ENCODE data around the gene NCAPD3. TPM values are rescaled to one million over a fixed set of nuclear protein-coding genes. Genes with fewer than 3 reads are reported as not detected.

The NCAPD3 gene
- total and polyA plus RNA-seq, 2 of the 13 experiments (the other 11 are each of a cell fraction or from before 2014, with no cell fraction given): 20.7 to 25.6 TPM

DNA sequence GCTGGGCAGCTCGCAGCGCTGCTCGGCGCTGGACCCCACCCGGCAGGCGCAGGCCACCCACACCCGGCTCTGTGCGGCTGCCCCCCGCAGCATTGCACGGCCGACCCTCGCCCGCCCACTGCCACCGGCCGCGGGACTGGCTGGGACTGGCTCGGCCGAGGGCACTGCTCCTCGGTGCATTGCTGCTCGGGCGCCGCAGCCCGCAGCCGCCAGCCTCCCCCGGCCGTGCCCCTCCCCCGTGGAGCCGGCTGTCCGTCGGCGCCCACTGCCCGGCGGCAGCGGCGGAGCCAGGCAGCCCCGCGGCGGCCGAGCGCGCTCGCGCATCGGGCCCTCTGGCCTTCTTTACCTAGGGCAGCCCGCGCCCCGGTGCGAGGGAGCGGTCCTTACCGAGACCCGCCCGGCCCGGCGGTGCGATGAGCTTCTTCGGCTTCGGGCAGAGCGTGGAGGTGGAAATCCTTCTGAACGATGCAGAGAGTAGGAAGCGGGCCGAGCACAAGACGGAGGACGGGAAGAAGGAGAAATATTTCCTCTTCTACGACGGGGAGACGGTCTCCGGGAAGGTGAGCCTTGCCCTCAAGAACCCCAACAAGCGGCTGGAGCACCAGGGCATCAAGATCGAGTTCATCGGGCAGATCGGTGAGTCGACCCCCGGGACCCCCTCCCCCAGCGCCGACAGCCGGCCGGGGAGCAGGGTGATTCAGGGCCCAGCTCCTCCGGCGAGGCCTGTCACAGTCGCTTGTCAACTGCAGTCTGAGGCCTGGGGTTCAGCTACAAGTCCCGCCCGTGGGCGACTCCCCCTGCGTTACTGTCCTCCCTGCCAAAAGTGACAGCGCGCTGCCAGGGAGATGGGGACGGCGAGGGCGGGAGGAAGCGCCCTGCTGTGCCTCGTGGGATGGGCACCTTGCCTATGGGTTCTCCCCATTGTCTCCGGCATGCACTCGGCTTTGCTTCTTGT, 1.2 kb upstream of the NCAPD3 start:
- Histone ChIP-seq H3K79me2 (ENCODE audit: insufficient read depth, low read length) (peaks cover 45% of the 10 kb centered on the region), H3K4me2 (ENCODE audit: low read depth, low read length) (peak overlapping the region; percentile 97), H3K9me3 (ENCODE audit: low read length) (no peaks in the 10 kb centered on the region), H3K27ac (ENCODE audit: extremely low read length, insufficient read depth, low read length) (peak overlapping the region; percentile 93), H2AFZ (ENCODE audit: low read length) (peak overlapping the region; percentile 66), H4K20me1 (ENCODE audit: insufficient read depth, low read length) (no peaks in the 10 kb centered on the region), H3K4me3 (replicated peaks in 1 of 3; ENCODE audit: insufficient read depth in 1 of 3, low read depth in 2 of 3, low read length in 3 of 3) (peak overlapping the region; percentile 69 to 95 (median 92)), H3K27me3 (ENCODE audit: control insufficient read depth in 1 of 2, insufficient read depth in 2 of 2, low read length in 2 of 2) (no peaks in the 10 kb centered on the region), H3K4me1 (ENCODE audit: insufficient read depth, low read length) (peaks cover 43% of the 10 kb centered on the region), H3K9ac (ENCODE audit: insufficient read depth, low read depth, low read length) (peak overlapping the region; percentile 84), H3K36me3 (replicated peaks in 1 of 2; ENCODE audit: control insufficient read depth in 1 of 2, insufficient read depth in 2 of 2, low read length in 2 of 2) (peaks cover 2 to 8% of the 10 kb centered on the region in 2 experiments; a peak in 1 of 5 replicates)
- in situ Hi-C loops (cut with HindIII; ENCODE audit: extremely low pct_ligation_motif_present, low pct_unique_long_range_greater_than_20kb): no loop called here
- FAIRE-seq: no peak
- intact Hi-C loops (cut with micrococcal nuclease; ENCODE audit: unreplicated experiment): loop anchor here (1.0 to 2.0 kb wide), 3 partner anchors 18 to 28 kb away; partner anchors contain the start of genes ACAD8 and THYN1
- BruUV-seq (replicated peaks): no TSS peak
- ATAC-seq: peak; percentile 72
- peak; percentile 14 for DNase-seq (ENCODE audit: low spot score)
- 3% methylated on average over 8 of the region's 93 CpGs for WGBS (ENCODE audit: low lambda C conversion rate)
- ChIA-PET CTCF (ENCODE audit: low intra/inter-chr PET ratio, low total read pairs) (no interaction called here), POLR2A (interaction anchor here (0.7 to 3.2 kb wide), 14 partner anchors 8 to 107 kb away, joined by 3 to 24 read pairs (median 4); partner anchors contain the start of genes ACAD8, GLB1L2 and THYN1)
- TF ChIP-seq CBX1 (IDR thresholded peaks at IDR 0.05; ENCODE audit: low read depth): peak; percentile 38
- TF ChIP-seq ZNF749 (CRISPR knock-in tag; IDR thresholded peaks at IDR 0.05; ENCODE audit: borderline replicate concordance): no peak
- TF ChIP-seq MTF1 (CRISPR knock-in tag; IDR thresholded peaks at IDR 0.05): no peak
- TF ChIP-seq, protein P1, sequence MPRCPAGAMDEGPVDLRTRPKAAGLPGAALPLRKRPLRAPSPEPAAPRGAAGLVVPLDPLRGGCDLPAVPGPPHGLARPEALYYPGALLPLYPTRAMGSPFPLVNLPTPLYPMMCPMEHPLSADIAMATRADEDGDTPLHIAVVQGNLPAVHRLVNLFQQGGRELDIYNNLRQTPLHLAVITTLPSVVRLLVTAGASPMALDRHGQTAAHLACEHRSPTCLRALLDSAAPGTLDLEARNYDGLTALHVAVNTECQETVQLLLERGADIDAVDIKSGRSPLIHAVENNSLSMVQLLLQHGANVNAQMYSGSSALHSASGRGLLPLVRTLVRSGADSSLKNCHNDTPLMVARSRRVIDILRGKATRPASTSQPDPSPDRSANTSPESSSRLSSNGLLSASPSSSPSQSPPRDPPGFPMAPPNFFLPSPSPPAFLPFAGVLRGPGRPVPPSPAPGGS (CRISPR knock-in tag; IDR thresholded peaks at IDR 0.05): no peak
- TF ChIP-seq ZNF296 (CRISPR knock-in tag; conservative IDR thresholded peaks at IDR 0.05): no peak
- TF ChIP-seq ZNF446 (CRISPR knock-in tag; IDR thresholded peaks at IDR 0.05): 0 out of 2 replicates have a peak, but pooled peaks have one; percentile 13
- peak; percentile 60; the same call in 1 of the 2 replicates for TF ChIP-seq MEIS1 (CRISPR knock-in tag; IDR thresholded peaks at IDR 0.05; ENCODE audit: borderline replicate concordance)
- TF ChIP-seq ZNF292 (CRISPR knock-in tag; IDR thresholded peaks at IDR 0.05; ENCODE audit: borderline replicate concordance, low read depth): peak; percentile 83
- no peak for TF ChIP-seq ZNF776 (CRISPR knock-in tag; IDR thresholded peaks at IDR 0.05)
- peak; percentile 75; the same call in 1 of the 2 replicates for TF ChIP-seq ZNF674 (CRISPR knock-in tag; IDR thresholded peaks at IDR 0.05; ENCODE audit: low read depth)
- TF ChIP-seq, protein P2, sequence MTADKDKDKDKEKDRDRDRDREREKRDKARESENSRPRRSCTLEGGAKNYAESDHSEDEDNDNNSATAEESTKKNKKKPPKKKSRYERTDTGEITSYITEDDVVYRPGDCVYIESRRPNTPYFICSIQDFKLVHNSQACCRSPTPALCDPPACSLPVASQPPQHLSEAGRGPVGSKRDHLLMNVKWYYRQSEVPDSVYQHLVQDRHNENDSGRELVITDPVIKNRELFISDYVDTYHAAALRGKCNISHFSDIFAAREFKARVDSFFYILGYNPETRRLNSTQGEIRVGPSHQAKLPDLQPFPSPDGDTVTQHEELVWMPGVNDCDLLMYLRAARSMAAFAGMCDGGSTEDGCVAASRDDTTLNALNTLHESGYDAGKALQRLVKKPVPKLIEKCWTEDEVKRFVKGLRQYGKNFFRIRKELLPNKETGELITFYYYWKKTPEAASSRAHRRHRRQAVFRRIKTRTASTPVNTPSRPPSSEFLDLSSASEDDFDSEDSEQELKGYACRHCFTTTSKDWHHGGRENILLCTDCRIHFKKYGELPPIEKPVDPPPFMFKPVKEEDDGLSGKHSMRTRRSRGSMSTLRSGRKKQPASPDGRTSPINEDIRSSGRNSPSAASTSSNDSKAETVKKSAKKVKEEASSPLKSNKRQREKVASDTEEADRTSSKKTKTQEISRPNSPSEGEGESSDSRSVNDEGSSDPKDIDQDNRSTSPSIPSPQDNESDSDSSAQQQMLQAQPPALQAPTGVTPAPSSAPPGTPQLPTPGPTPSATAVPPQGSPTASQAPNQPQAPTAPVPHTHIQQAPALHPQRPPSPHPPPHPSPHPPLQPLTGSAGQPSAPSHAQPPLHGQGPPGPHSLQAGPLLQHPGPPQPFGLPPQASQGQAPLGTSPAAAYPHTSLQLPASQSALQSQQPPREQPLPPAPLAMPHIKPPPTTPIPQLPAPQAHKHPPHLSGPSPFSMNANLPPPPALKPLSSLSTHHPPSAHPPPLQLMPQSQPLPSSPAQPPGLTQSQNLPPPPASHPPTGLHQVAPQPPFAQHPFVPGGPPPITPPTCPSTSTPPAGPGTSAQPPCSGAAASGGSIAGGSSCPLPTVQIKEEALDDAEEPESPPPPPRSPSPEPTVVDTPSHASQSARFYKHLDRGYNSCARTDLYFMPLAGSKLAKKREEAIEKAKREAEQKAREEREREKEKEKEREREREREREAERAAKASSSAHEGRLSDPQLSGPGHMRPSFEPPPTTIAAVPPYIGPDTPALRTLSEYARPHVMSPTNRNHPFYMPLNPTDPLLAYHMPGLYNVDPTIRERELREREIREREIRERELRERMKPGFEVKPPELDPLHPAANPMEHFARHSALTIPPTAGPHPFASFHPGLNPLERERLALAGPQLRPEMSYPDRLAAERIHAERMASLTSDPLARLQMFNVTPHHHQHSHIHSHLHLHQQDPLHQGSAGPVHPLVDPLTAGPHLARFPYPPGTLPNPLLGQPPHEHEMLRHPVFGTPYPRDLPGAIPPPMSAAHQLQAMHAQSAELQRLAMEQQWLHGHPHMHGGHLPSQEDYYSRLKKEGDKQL (CRISPR knock-in tag; IDR thresholded peaks at IDR 0.05; ENCODE audit: low read depth): no peak
- TF ChIP-seq, protein P3, sequence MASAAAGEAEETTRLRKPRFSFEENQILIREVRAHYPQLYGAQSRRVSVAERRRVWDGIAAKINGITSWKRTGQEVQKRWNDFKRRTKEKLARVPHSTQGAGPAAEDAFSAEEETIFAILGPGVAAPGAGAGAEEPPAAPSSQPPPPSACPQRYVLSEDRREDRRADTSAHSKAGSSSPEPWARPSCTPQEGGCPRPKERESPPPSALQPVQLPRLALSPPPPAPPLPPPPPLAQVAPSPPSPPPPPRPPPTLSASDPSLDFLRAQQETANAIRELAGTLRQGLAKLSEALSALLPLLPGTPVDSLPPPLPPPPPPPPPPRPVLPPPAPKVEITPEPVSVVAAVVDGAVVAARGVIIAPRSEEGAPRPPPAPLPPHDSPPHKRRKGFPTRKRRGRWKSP (CRISPR knock-in tag; IDR thresholded peaks at IDR 0.05): peak; percentile 71; the same call in 1 of the 2 replicates
